Heart left ventricle (tissue), 16 donors: Measurements from ENCODE around the gene MRRF. TPM values are rescaled to one million over a fixed set of nuclear protein-coding genes. Genes with fewer than 3 reads are reported as not detected.

Experiments used
- ATAC-seq, 4 donors: fragments of 200-7000 bp; cut with Tn5 transposase; one replicate each; pipeline ENCODE4 v1.9.1; 2020 to 2022; ENCODE audit warnings: moderate library complexity in 4 of 4, mild to moderate bottlenecking in 3 of 4, moderate number of reproducible peaks in 1 of 4
- DNase-seq, 5 donors: peaks; one replicate each; pipeline ENCODE4 v3.0.0-alpha.2; 2020
- H3K27ac ChIP-seq, 12 donors: fragments of 200-600 bp; sonication (generic) in 4 of 12; one replicate each; pipeline versions ENCODE4 v1.5.0 to v1.8.0; 2016 to 2022; ENCODE audit warnings: mild to moderate bottlenecking in 2 of 12
- H3K27me3 ChIP-seq, 9 donors: fragments of 200-600 bp; sonication (generic) in 2 of 9; one replicate each; pipeline versions ENCODE4 v1.5.1 to v1.8.0; 2016 to 2022; ENCODE audit warnings: mild to moderate bottlenecking in 3 of 9
- H3K36me3 ChIP-seq, 9 donors: fragments of 200-600 bp; sonication (generic) in 2 of 9; one replicate each; pipeline versions ENCODE4 v1.5.0 to v1.8.0; 2018 to 2022; ENCODE audit warnings: mild to moderate bottlenecking in 2 of 9
- H3K4me1 ChIP-seq, 12 donors: fragments of 200-600 bp; sonication (generic) in 4 of 12; one replicate each; pipeline versions ENCODE4 v1.5.0 to v1.8.0; 2016 to 2022; ENCODE audit warnings: mild to moderate bottlenecking in 3 of 12
- H3K4me3 ChIP-seq, 12 donors: fragments of 200-600 bp; sonication (generic) in 4 of 12; one replicate each; pipeline versions ENCODE4 v1.5.0 to v1.8.0; 2017 to 2022; ENCODE audit warnings: mild to moderate bottlenecking in 9 of 12, moderate library complexity in 4 of 12
- H3K9me3 ChIP-seq, 12 donors: fragments of 200-600 bp; sonication (generic) in 4 of 12; one replicate each; pipeline versions ENCODE4 v1.5.0 to v1.8.0; 2016 to 2022; ENCODE audit warnings: mild to moderate bottlenecking in 1 of 12
- CTCF ChIP-seq, 12 donors: fragments of 200-600 bp; sonication (generic) in 4 of 12; IDR thresholded peaks; one replicate each; pipeline versions ENCODE4 v1.5.0 to v1.8.0; 2018 to 2022; ENCODE audit warnings: antibody characterized with exemption in 12 of 12, mild to moderate bottlenecking in 5 of 12
- POLR2A ChIP-seq, 2 donors: fragments of 450-650 bp; IDR thresholded peaks; one replicate each; pipeline ENCODE4 v1.6.1; 2017; ENCODE audit warnings: antibody characterized with exemption in 2 of 2, mild to moderate bottlenecking in 2 of 2, moderate library complexity in 2 of 2
- WGBS, 4 donors: extraction: QIAGEN DNeasy Blood & Tissue Kit in 2 of 4; methylation state at CpG; one replicate each; pipeline versions ENCODE4 v1.1.5 to v1.1.7; 2013 to 2018; 5-methylcytosine and 5-hydroxymethylcytosine counted together
- intact Hi-C, 10 donors: fragments of 100-400 bp; cut with DNase I; formaldehyde crosslinking; loops; one replicate each; pipeline versions ENCODE4 v1.11.1 to v1.14.2; 2022
- polyA plus RNA-seq, 2 donors: library from polyadenylated mRNA; stranded (reverse); fragments of 200-250 nt; gene quantifications; one replicate each; pipeline ENCODE4 v1.2.3, GENCODE V29; 2013
- total RNA-seq, 9 donors: library from RNA; depleted of rRNA in 2 of 9; stranded (reverse); fragments of >200 nt in 2 of 9; fragmentation: NEBNext Ultra II Directional in 3 of 9; extraction: Animal tissue kit (Norgen Biotek cat#: 25700) in 3 of 9; gene quantifications; one replicate each; pipeline versions ENCODE4 v1.1.0 to v1.2.4, GENCODE V29; 2016 to 2023
- donor health status: ischemic (EF 13 %, LVEDD 7.1; RV severe dilation, severe dysfunction).
- donor health status: healthy with polysubstance abuse.
- donor health status: DM: no; HTN: yes; CAD: no.
- donor health status: DM: no; HTN: no; CAD: no.
- donor health status: ischemic (EF 25% LVEDD 6.9; RV normal size, moderate dysfunction).
- donor health status: ischemic (EF 25% LVEDD 5.7; RV mildly dilated, moderate dysfunction).
- donor health status: healthy.
- donor health status: DM: yes; HTN: yes; CAD: no.
- donor health status: ischemic (EF 35%, LVEDD 5.7; RV mildly dilated, moderate dysfunction).
- donor health status: nonischemic (EF 11% LVEDD 7.7; RV severe dilation, severe dysfunction).
- donor health status: DM: yes; HTN: yes; CAD: no.
- donor health status: PGD.
- donor health status: ischemic (EF 29% LVEDD 5.4; RV normal size, mild dysfunction).
- donor health status: nonischemic (EF 23%, LVEDD 6.1; RV moderate dilation, normal function).

The MRRF gene
- total and polyA plus RNA-seq, 11 donors = 27.0 to 48.1 (median 36.0) TPM

- Histone ChIP-seq H3K36me3 (peaks cover 0 to 28% (median 22%) of the 10 kb centered on the region in 9 donors), H3K4me1 (peaks cover 11 to 37% (median 22%) of the 10 kb centered on the region in 12 donors), H3K4me3 (no peak overlapping the region), H3K27ac (peak overlapping the region in 5 of 12 donors; percentile 0 to 32 (median 29)), H3K9me3 (no peaks in the 10 kb centered on the region), H3K27me3 (no peaks in the 10 kb centered on the region)
- no peak for DNase-seq
- intact Hi-C loops = loop anchor here in 6 of 10 donors (5.0 to 10.0 kb wide), 5 partner anchors 77 to 143 kb away; partner anchors contain the start of genes MORN5 (in 1 of the 6) and NDUFA8 (in 1 of the 6)
- no peak for TF ChIP-seq CTCF (IDR thresholded peaks at IDR 0.05)
- no peak for ATAC-seq
- 57 to 71% (median 59%) methylated on average over 6 of the region's 6 CpGs for WGBS, 4 donors
These were observed 3.5 kb downstream of the MRRF start for GRCh38 chr9:122268041-122268814.

GRCh38 chr9:122274055-122274454, 9.4 kb downstream of the MRRF start:
- no peak overlapping the region for H3K27ac ChIP-seq
- DNase-seq (no peak), ATAC-seq (no peak)
- no peaks in the 10 kb centered on the region for H3K27me3 ChIP-seq
- H3K9me3 ChIP-seq = peaks cover 0 to 29% (median 9%) of the 10 kb centered on the region in 12 donors
- no peak overlapping the region for H3K4me3 ChIP-seq
- WGBS, 4 donors = 84 to 100% (median 96%) methylated on average over 2 of the region's 2 CpGs
- intact Hi-C loops = no loop called here
- peaks cover 0 to 43% (median 26%) of the 10 kb centered on the region in 9 donors for H3K36me3 ChIP-seq
- peaks cover 0 to 5% (median 0%) of the 10 kb centered on the region in 12 donors for H3K4me1 ChIP-seq
- TF ChIP-seq CTCF (IDR thresholded peaks at IDR 0.05) = no peak
- no peak for TF ChIP-seq POLR2A (IDR thresholded peaks at IDR 0.05)

- Histone ChIP-seq H3K27ac (no peak overlapping the region), H3K4me3 (no peak overlapping the region), H3K27me3 (no peaks in the 10 kb centered on the region), H3K4me1 (peaks cover 0 to 18% (median 2%) of the 10 kb centered on the region in 12 donors), H3K9me3 (peaks cover 0 to 29% (median 9%) of the 10 kb centered on the region in 12 donors), H3K36me3 (peaks cover 0 to 44% (median 28%) of the 10 kb centered on the region in 9 donors)
- intact Hi-C loops = no loop called here
- WGBS, 4 donors = 93 to 98% (median 96%) methylated on average over 7 of the region's 7 CpGs
- DNase-seq = no peak
- no peak for ATAC-seq
- no peak for TF ChIP-seq CTCF (IDR thresholded peaks at IDR 0.05)
- no peak for TF ChIP-seq POLR2A (IDR thresholded peaks at IDR 0.05)
These were observed 11.4 kb downstream of the MRRF start for GRCh38 chr9:122276096-122276495.

GRCh38 chr9:122277285-122277897, 12.7 kb downstream of the MRRF start:
- Histone ChIP-seq H3K27me3 (no peaks in the 10 kb centered on the region), H3K4me3 (no peak overlapping the region), H3K36me3 (peaks cover 0 to 42% (median 30%) of the 10 kb centered on the region in 9 donors), H3K9me3 (peaks cover 0 to 29% (median 9%) of the 10 kb centered on the region in 12 donors), H3K27ac (no peak overlapping the region), H3K4me1 (peaks cover 0 to 25% (median 5%) of the 10 kb centered on the region in 12 donors)
- intact Hi-C loops = no loop called here
- TF ChIP-seq POLR2A (IDR thresholded peaks at IDR 0.05) (no peak), CTCF (IDR thresholded peaks at IDR 0.05) (no peak)
- ATAC-seq (no peak), DNase-seq (no peak)
- 98 to 99% (median 98%) methylated on average over 10 of the region's 10 CpGs for WGBS, 4 donors
